GM18526 (cell line): ENCODE data around the gene USP46.

Source experiments
- POLR2A ChIP-seq: IDR thresholded peaks from 3 replicates; pipeline ENCODE4 v1.6.1; 2011; ENCODE audit not compliant: insufficient read length; ENCODE audit errors: extremely low read depth

Gene USP46

DNA sequence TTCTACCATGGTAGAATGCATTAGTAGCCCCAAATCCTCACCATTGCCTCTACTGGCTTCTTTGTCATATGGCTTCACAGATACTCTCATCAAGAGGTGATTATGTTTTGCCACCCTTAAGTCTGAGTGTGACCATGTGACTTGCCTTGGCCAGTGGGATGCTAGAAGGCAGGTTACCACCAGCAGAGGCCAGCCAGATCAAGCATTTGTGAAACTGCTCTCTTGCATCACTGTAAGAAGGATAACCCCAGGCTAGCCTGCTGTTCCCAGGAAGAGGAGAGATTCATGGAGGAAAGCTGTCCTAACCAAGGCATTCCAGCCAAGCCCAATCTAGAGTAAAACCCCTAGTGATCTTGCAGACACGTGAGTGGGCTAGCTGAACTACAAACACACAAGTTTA is 46.8 kb downstream of the USP46 start:
- TF ChIP-seq POLR2A, result no peak

DNA sequence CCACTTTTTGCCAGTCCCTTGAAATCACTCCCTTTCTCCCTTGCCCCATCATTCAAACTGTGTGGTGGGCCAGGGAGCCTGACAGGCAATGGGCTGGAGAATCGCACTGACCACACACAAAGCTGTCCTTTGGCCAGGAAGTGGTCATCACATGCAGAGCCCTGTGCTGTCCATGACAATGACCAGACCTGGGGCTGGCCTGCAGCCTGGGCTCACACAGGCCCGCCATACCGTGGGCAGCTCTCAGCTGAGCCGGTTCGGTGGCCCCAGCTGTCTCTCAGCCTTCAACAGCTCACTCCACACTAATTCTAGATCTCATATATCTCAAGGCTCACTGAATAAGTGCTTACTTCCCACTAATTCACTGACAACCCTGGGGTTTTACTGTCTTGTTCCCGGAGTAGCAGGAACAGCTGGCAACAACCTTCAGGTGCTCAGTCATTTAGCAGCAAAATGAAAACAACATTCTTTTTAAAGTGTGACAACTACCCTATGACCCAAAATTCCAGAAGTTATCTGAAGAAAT is 48.0 kb downstream of the USP46 start:
- no peak for TF ChIP-seq POLR2A

DNA sequence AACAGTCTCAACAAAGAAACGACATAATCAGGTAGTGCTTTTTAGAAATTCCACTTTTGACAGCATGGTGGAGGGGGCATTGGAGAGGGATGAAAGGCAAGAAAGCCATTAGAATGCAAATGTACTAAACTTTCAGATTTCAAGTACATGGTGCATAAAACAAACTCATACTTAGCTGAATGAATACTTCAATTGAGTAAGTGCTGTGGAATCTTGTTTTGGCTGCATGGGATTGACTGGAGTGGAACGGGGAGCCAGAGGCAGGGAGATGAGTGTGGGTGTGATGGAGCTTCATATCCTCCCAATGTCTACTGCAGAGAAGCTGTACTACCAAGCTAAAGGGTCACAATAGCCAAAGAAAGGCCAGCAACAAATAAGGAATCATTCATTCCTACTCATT is 52.4 kb downstream of the USP46 start:
- no peak for TF ChIP-seq POLR2A

DNA sequence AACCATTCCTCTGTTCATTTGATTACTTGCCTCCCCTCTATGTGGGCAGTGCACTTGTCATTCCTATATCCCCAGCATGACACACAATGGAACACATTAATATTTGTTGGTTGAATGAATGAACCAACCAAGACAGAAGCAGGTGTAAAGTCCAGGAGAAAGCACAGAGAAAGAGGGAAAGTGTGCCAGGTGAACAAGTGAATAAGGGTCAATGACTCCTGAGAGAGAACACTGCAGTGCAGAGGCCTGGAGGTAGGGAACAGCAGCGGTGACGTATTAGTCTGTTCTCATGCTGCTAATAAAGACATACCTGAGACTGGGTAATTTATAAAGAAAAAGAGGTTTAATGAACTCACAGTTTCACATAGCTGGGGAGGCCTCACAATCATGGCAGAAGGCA is 53.1 kb downstream of the USP46 start:
- TF ChIP-seq POLR2A, result no peak

DNA sequence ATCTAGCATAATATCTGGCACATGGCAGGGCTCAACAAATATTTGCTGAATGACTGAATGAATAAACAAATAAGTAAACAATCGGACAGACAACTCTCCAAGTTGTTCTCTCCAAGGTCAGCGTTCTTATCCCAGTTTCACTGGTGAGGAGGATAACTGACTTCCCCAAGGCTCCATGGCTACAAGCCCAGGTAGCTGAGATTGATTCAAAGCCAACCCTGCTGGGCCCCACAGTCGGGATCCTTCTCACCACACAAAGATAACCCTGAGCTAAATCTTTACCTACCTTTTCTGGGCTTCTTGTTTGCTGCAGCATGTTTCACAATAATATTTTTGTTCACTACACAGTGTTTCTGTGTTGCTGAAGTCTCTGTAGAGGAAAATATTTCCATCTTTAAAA is 54.9 kb downstream of the USP46 start:
- no peak for TF ChIP-seq POLR2A

DNA sequence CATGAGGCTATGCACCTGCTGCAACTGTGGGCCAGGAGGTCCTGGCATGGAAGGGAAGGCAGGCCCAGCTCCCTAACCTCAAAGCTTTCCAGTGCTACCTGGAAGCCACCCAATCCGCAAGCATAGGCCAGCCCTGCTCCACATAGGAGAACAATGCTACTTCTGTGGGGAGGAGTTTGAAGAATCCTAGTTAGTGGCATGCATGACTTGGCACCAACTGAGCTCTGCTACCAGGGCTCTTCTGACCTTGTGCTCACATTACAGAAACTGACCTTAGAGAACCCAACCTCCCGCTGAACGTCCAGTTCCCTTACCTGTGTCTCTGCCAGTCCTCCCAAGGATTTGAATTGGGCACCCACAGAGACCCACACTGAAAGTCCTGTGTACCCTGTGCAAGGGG is 58.8 kb downstream of the USP46 start:
- no peak for TF ChIP-seq POLR2A

DNA sequence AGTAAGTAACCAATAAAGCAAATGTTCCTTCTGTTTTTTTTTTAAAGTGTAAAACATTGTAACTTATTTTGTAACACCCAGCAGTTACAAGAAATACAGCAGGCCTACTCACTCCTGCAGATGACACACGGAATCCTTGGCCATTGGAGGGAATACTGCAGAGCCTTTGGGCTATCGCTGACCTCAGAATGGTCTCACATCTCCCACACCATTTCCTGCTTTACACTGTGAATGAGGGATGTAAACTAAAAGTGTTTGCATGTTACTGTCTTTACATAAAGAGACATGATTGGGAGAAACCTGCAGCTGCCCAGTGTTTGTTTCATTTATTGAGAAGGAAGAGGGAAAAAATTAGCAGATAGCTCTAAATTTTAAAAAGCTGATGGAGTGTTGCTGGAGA is 64.1 kb downstream of the USP46 start:
- no peak for TF ChIP-seq POLR2A

DNA sequence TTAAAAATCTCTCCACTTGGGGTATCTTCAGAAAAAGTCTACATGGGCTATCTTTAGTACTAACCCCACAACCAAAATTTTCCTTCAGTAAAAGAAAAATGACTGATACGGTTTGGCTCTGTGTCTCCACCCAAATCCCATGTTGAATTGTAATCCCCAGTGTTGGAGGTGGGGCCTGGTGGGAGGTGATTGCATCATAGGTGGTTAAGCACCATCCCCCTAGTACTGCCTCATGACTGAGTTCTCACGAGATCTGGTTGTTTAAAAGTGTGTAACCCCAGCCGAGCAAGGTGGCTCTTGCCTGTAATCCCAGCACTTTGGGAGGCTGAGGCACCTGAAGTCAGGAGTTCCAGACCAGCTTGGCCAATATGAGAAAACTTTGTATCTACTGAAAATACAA is 66.8 kb downstream of the USP46 start:
- TF ChIP-seq POLR2A, result no peak

DNA sequence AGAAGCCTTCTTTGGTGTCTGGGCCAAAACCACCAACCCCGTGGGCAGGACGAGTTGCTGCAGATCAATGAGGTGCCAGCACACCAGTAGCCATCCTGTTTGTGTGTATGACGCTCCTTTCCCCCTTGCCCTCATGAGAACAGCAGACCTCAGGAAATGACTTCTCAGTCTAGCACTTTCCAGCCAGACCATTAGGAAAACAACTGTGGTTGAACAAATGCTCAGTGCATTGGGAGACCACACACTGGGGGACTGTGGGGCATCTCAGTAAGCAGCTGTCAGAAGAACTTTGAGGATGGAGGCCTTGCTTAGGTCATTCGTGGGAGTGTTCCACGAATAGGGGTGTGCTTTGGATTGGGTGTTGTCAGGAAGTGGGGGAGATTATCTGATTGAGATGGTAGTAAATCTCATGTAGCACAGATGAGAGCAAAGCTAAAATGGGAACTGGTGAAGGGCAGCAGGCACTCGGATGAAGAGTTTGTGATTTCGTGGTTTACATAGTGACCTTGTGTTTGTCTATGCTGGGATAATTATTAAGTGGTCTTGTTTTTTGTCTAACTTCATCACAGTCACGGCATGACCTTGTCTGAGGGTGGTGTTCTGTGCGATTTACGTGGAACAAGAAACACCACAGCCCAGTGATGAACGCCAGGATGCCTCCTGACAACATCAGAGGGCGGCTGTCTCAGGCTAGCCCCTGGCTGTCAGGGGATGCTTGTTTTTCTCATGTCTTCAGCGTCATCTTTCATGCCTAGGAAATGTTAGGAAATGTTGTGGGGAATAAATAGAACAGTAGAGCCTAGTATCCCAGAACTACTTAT is 70.1 kb downstream of the USP46 start:
- TF ChIP-seq POLR2A, result no peak

DNA sequence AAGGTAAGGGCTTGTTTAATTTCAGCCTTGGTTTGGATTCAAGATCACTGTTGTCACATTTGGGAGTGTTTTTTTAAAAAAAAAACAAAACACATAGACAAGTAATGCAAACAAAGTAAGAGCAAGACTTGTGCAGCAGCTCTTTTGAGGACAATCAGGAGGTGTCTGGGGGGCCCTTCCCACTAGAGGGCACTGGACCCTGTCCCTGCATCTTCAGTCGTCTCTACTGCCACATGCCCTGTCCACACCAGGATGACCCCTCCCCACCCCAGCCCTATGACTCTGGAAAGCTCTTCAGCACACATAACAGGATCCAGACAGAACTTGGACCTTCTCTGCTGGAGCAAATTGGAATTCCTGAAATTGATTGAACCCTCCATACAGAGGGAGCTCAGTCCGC is 71.0 kb downstream of the USP46 start:
- TF ChIP-seq POLR2A, result no peak

DNA sequence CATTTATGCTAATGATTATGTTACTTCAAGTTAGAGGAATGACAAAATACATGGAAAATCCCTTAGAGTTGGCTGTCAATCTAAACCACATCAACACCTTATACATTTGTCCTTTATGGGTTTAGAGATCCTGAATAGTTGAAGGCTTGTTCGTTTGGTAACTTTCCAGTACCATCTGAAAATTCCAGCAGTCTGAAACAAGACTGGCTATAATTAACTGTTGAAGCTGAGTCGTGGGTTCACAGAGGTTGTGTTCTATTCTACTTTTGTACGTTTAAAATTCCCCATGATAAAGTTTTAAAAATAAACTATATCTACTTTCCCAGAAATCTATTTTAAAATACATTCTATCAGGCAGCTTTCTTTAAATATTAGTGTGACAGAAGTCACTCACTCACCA is 73.0 kb downstream of the USP46 start:
- no peak for TF ChIP-seq POLR2A

DNA sequence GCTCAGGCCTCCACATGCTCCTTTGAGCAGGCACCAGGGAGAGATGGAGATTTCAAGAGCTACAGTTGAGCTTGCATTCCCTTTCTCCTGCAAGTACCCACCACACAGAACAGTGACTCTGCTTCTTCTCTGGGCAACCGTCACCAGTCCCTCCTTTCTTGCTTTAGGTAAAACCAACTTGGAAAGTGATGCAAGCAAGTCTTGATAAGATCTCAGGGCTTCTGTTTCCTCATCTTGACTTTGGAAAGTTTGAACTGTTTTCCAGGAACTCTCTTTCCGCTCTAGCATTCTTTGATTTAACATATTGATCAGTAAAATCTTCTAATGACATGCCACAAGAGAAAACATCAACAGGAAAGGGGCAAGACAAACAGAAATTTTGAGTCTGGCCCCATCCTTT is 73.7 kb downstream of the USP46 start:
- TF ChIP-seq POLR2A, result no peak

DNA sequence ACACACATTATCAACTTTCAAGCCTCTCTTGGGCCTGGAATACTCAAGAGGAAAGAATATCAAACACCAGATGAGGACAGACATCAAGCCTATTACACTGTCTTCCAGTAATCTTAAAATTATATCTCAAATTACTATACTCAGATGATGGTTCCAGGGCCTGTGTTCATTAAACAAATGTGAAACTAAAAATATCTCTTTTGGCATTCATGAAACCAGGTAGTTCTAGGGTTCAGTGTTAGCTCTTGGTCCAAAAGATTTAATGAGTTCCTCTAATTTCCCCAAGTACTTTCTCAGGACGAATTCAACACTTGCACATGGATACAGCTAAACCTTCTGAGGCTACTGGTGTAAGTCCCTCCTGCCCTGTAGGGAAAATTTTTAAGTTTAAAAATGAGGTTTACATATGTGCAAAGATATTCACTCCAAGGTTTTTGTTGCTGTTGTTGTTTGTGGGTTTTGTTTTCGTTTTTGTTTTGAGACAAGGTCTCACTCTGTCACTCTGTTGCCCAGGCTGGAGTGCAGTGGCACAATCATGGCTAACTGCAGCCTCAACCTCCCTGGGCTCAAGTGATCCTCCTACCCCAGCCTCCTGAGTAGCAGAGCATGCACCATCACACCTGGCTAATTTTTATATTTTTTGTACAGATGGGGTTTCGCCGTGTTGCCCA is 79.4 kb downstream of the USP46 start:
- no peak for TF ChIP-seq POLR2A

DNA sequence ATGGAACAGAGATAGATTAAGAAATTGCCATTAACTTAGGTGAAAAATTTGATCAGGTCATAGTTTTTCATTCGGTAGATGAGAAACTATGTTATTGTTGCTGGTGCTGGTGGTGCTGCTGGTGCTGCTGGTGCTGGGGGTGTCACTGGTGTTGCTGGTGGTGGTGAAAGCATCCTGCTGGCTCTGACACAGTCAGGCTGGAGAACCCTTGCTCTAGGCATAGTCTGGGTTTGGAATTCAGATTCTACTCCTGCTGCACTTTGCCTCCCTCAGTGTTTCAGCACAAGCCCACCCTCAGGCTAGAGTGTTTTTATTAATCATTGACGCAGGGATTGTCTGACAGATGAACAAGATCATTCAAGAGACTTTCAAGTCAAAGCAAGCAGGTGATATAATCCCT is 80.2 kb downstream of the USP46 start:
- no peak for TF ChIP-seq POLR2A

DNA sequence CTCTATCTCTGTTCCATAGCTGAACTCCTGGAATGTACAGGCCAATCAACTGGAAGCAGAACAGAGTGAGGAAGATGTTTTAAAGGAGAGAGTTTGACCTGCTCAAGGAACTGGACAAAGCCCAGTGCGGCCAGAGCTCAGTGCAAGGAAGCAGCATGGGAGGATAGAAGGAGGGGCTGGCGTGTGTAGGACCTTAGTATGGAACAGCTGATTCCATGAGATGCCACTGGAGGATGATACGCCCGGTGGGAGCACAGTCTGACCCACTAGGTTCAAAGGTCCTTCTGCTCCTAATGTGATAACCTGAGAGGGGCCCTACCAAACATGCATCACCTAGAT is 81.5 kb downstream of the USP46 start:
- TF ChIP-seq POLR2A, result no peak

DNA sequence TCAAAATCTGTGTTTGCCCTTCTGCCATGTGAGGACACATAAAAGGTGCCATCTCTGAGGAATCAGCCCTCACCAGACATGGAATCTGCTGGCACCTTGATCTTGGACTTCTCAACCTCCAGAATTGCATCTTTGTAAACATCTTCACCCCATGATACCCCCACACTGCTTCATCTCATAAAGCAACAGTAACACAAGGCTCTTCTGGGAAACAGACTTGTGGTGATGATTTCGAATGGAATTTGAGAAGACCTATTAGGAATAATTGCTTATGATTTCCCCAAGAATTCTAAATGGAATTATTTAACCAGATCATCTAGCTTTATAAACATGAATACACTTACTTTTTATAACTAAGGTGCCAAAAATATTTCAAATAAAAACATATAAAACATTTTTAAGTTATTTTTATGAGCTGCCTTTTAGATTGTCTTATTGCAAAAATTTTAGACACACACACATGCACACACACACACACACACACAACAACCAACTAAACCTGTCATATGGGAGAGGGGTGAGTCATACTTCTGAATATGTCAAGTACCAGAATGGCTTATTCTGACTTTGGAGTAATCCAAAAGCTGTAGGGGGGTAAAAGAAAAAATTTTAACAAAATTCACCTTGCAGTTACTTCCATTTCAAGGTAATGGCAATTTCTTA is 82.0 kb downstream of the USP46 start:
- no peak for TF ChIP-seq POLR2A
